GM18519 (cell line): ENCODE data around the gene EIF2S1.

ENCODE experiments used
- ATAC-seq: cut with Tn5 transposase; IDR thresholded peaks from one replicate; pipeline ENCODE4 v1.9.1; 2021; ENCODE audit warnings: mild to moderate bottlenecking, moderate library complexity; ENCODE audit not compliant: unreplicated experiment, low FRiP score

Gene EIF2S1

GRCh38 chr14:67429510-67430205, 69.5 kb downstream of the EIF2S1 start:
- ATAC-seq: no peak

GRCh38 chr14:67432050-67432564, 72.0 kb downstream of the EIF2S1 start:
- ATAC-seq: no peak

- no peak for ATAC-seq
These were observed 75.5 kb downstream of the EIF2S1 start for GRCh38 chr14:67435603-67436002.
